HG03432 (cell line): ENCODE measurements around the gene ACADVL.
A peak's percentile ranks its signal among the peaks of the same experiment; 100 is the strongest.

Experiments used
- ATAC-seq: cut with Tn5 transposase; IDR thresholded peaks from one replicate; pipeline ENCODE4 v1.9.1; 2021; ENCODE audit warnings: mild to moderate bottlenecking, moderate library complexity; ENCODE audit not compliant: unreplicated experiment

ACADVL gene

GRCh38 chr17:7250695-7251627, 31.2 kb downstream of the ACADVL start:
- no peak for ATAC-seq

- ATAC-seq = peak; percentile 78
These were observed 32.0 kb downstream of the ACADVL start, which contains the start of gene CTDNEP1 for GRCh38 chr17:7251661-7252175. Gene CTDNEP1, minus strand, starts transcription at chr17:7251734. Its CDS starts 438 bp downstream, at chr17:7251296.

- ATAC-seq = peak; percentile 61
These were observed 32.7 kb downstream of the ACADVL start, which contains the start of gene ELP5 for GRCh38 chr17:7252176-7253043. Gene ELP5, plus strand, starts transcription at chr17:7252215. Its CDS starts 336 bp downstream, at chr17:7252551.

GRCh38 chr17:7253082-7253481, 33.3 kb downstream of the ACADVL start:
- ATAC-seq = no peak

- ATAC-seq = no peak
These were observed 34.8 kb downstream of the ACADVL start for GRCh38 chr17:7254511-7254910.

GRCh38 chr17:7256766-7257456, 37.2 kb downstream of the ACADVL start:
- ATAC-seq = no peak

GRCh38 chr17:7258731-7259554, 39.2 kb downstream of the ACADVL start:
- no peak for ATAC-seq

- no peak for ATAC-seq
These were observed 39.8 kb downstream of the ACADVL start for GRCh38 chr17:7259555-7259889.

- ATAC-seq = no peak
These were observed 40.4 kb downstream of the ACADVL start for GRCh38 chr17:7260151-7260550.

- no peak for ATAC-seq
These were observed 41.1 kb downstream of the ACADVL start for GRCh38 chr17:7260651-7261378.

GRCh38 chr17:7261379-7262191, 41.8 kb downstream of the ACADVL start:
- no peak for ATAC-seq

GRCh38 chr17:7262192-7262934, 42.6 kb downstream of the ACADVL start, which contains the start of gene CLDN7:
Gene CLDN7, minus strand, starts transcription at chr17:7262478. Its CDS starts 435 bp downstream, at chr17:7262043.
- no peak for ATAC-seq

- no peak for ATAC-seq
These were observed 43.4 kb downstream of the ACADVL start for GRCh38 chr17:7262935-7263800.

GRCh38 chr17:7263801-7264078, 44.0 kb downstream of the ACADVL start:
- ATAC-seq = no peak

GRCh38 chr17:7266784-7267183, 47.0 kb downstream of the ACADVL start:
- no peak for ATAC-seq
